Stimulated activated CD8-positive, alpha-beta memory T cell treated with anti-CD3 and anti-CD28 coated beads, Interleukin-4, amount 100 ng/mL, for 4 hours (primary cell): Measurements from ENCODE around the gene MXRA7.
"Not testable (repeated sequence)": the region's sequence is repeated elsewhere in the genome, so short reads cannot be mapped to it uniquely, and the experiment has no call there.

Source experiments
- DNase-seq, 2 donors: peaks; one replicate each; pipeline ENCODE4 v3.0.0-alpha.2; 2020; ENCODE audit warnings: low read depth in 2 of 2, low spot score in 1 of 2

The MXRA7 gene

DNA sequence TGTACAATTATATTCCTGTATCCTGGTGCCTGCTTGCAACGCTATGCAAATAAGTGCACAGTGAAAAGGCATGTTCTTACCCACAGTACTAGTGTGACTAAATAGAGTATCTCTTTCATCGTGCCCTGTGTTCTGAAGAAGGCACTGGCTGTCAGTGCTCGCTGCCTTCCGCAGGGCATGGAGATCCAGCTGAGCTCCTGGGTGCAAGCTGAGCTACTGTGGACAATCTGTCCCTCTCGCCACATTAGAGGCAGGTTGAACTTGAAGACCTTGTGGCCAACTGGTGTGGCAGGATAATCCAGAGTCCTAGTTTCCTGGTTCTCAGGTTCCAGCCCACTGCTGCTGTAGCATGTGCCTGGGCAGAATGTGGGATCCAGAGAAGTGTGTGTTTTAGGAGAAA lies 65.3 kb downstream of the MXRA7 start:
- no peak for DNase-seq

DNA sequence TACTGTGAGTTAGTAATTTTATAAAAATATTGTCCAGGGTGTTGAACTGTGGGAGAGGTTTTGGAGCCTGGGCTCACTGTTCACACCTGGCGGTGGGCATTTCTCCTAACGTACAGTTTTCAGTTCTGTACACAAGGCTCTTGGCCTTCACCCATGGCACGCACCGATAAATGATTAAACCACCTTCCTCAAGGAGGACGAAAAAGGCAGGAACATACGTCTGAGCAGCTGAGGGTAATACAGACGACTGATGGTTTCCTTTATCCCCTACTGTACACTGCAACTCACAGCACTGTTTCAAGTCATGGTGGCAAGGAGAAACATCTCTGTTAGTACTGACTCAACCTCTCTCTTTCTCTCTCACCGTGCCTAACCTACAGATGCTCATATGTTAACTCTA lies 65.8 kb downstream of the MXRA7 start:
- DNase-seq, result no peak

DNA sequence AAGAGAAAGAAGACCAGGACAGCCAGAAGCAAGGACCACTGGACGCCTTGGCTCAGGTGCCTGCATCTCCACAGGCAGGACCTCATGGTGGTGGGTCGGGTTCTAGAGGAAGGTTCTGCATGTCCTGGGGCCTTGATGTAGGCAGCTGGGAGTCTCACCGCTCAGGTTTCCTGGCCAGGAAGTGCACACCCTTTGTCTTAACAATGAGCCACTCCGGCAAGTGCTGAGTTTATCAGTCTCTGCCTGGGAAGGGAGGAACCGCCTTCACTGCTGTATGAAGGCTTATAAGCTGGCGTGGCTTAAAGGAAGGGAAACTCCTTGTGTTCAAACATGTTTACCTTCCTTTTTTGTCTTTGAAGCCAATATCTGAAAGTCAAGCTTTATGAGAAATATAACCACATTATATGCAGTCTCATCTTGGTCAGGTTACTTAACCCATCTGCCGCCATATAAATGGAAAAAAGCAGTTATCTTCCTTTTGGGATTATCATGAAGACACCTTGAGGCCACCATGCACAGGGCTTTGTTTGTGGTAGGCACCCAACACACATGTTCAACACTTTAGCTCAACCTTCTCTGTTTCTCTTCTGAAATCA lies 67.1 kb downstream of the MXRA7 start, which contains the start of gene ST6GALNAC1:
TSS of gene ST6GALNAC1 (minus strand) at position 205 of the 596 bp plus-strand sequence. CDS start at position 86, 119 bp downstream.
- DNase-seq, result no peak

DNA sequence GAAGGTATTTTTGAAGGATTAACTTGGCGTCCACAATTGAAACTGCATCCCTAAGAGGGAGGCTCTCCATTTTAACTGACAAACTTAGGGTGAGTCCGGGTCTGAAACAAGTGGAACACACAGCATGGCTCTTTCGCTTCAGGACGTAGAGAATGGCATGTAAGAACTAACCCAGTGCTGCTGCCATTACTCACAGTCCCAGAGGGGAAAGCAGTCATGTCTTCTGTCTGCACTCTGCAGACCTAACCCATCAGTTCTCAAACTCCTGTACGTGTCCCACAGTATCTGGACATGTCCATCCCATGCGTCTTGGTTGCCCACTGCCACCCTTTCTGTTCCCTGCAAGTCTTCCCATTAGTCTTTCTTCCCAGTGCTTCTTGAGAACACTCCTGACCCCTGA lies 67.8 kb downstream of the MXRA7 start:
- no peak for DNase-seq

DNA sequence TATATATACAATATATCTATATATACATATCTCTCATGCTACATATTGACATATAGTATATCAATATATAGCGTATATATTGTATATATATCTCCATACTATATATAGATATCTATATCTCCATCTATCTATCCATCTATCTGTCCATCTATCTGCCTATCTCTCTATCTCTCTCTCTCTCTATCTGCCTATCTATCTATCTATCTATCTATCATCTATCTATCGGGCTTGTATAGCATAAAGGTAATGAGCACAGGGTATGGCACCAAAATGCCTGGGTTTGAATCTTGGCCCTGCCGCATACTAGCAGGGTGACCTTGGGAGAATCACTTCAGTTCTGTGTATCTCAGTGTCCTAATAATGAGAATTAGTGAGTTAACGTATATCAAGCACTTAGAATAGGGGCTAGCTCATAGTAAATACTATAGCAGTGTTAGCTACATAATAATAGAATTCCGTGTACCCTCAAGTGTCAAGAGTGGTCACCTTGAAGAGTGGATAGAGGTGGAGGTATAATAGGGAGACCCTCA lies 68.7 kb downstream of the MXRA7 start:
- DNase-seq, result no peak

DNA sequence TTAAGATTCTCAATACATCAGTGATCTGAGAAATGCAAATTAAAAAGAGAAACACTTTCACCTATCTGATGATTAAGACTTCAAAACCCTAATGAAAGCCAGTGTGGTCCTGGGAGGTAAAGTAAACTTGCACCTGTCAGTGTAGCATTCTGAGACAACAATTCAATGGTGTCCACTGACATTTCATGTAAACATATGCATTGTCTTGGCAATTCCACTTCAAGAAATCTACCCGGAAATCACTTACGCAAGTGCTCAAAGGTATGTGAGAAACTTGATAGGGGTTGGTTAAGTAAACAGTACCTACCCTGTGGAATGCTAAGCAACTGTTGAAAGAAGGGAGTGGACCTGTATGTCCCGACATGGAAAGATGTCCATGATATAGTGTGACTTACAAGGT lies 69.3 kb downstream of the MXRA7 start:
- DNase-seq, result no peak

DNA sequence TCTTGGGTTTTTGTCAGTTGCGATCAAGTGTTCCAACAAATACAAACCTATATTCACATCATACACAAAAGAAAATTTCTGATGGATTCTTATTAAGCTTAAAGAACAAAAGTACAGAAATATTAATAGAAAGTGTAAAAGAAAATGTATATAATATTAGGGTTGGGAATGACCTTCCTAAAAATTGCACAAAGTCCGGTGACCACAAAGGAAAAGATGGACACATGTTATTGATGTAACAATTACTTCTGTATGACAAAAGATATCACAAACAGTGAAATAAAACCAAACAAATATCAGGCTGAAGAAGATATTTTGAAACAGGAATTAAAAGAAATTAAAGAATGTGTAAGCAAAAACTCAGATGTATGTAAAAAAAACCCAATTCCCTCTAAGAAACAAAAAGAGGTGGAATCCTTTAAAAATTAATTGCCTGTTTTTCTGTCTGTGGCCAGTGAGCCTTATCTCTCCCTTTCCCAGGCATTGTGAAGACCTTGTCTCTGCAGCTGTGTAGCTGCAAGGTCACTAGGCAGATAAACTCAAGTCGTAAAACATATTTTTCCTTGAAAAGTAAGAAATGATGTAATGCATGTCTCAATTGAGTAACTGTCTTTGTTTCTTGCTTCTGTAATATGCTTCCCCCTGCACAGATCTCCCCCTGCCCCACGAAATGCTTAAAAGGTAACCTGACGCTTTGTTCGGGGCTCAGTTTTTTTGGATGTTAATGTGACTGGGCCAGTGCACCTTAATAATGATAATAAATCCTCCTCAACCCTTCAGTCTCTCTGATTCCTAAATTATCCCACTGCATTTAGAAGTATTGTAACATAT lies 70.0 kb downstream of the MXRA7 start:
- no peak for DNase-seq

DNA sequence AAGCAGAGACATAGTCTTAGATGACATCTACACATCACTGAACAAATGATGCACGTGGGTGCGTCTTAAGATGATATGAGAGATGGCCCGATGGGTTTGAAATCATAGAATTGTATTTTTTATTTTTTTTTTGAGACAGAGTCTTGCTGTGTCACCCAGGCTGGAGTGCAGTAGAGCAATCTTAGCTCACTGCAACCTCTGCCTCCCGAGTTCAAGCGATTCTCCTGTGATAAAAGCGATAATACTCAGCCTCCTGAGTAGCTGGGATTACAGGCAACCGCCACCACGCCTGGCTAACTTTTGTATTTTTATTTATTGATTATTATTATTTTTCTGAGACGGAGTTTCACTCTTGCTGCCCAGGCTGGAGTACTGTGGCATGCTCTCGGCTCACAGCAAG lies 72.5 kb downstream of the MXRA7 start:
- DNase-seq, result no peak

DNA sequence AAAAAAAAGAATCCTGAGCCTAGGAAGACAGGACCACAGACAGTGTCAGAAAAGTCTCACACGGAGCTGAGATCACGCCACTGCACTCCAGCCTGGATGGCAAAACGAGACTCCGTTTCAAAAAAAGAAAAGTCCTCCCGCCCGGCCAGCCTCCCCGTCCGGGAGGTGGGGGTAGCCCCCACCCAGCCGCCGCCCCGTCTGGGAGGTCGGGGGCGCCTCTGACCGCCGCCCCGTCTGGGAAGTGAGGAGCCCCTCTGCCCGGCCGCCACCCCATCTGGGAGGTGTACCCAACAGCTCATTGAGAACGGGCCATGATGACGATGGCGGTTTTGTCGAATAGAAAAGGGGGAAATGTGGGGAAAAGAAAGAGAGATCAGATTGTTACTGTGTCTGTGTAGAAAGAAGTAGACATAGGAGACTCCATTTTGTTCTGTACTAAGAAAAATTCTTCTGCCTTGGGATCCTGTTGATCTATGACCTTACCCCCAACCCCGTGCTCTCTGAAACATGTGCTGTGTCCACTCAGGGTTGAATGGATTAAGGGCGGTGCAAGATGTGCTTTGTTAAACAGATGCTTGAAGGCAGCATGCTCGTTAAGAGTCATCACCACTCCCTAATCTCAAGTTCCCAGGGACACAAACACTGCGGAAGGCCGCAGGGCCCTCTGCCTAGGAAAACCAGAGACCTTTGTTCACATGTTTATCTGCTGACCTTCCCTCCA lies 74.1 kb downstream of the MXRA7 start:
- not testable (repeated sequence) for DNase-seq

DNA sequence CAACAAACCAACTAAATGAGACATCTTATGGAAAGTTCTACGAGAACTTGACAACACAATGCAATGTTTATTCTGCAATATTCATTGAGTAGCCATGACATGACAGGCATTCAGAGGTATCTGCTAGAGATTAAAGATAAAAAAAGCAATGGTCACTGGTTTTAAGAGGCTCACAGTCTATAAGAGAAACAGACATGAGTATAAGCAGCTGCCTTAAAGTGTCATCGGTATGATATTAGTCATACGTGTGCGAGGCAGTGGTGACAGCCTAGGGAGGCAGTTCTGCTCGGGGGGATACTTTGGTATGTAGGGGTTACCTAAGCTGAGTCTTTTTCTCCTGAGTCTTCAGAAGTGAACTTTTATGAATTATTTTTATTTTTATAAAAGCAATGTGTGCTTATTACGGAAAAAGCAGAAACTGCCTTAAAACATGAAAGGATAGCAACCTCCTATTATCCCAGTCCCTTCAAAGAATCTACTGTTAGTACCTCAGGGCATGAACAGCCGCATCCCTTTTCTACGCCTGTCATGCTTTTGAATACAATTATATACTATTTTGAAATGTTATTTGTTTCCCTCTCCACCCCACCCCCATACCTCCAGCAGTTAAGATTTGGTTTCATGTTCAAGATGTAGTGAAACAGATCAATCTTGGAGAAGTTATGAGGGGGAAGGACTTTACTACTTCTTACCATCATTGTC lies 75.0 kb downstream of the MXRA7 start:
- DNase-seq, result no peak

DNA sequence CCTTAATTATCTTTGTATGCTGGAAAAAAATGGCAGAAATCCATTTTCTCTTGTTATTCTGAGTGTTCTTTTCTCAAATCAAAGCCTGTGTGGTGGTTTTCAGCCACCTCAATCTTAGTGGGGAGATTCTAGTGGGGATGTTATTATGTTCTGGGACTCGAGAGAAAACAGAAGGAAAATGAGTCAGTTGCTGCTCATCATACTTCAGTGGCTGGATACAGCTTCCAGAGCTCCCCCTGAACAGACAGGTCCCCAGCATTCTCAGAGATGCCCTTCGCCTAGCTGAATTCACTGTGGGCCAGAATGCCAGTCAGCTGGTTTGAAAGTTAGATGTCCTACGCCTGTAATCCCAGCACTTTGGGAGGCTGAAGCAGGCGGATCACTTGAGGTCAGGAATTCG lies 75.7 kb downstream of the MXRA7 start:
- DNase-seq, result no peak

DNA sequence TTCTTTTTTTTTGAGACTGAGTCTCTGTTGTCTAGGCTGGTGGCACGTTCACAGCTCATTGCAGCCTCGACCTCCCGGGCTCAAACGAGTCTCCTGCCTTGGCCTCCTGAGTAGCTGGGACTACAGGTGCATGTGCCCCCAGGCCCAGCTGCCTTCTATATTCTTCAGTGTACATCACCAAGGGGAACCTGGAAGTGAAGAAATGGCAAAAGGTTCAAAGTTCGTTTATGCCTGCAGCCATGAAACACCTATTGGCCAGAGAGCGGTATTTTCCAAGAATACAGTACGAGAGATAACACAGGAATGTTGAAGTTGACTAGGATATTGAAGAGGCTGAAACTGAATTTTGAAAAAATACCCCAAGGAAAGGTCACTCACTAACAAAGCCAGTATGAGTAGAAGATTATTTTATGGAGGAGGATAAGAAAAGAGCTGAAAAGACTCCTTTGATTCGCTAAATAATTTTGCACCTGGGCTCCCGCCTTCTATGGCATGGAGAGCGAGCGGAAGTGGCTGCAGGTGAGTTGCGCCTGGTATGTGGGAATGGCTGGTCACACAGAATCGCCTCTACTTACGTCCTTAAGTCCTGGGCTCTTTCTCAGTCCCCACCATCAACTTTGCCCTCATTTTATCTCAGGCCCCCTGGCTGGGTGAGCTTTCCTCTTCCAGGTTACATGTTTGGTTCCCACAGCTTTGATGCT lies 77.0 kb downstream of the MXRA7 start:
- no peak for DNase-seq

DNA sequence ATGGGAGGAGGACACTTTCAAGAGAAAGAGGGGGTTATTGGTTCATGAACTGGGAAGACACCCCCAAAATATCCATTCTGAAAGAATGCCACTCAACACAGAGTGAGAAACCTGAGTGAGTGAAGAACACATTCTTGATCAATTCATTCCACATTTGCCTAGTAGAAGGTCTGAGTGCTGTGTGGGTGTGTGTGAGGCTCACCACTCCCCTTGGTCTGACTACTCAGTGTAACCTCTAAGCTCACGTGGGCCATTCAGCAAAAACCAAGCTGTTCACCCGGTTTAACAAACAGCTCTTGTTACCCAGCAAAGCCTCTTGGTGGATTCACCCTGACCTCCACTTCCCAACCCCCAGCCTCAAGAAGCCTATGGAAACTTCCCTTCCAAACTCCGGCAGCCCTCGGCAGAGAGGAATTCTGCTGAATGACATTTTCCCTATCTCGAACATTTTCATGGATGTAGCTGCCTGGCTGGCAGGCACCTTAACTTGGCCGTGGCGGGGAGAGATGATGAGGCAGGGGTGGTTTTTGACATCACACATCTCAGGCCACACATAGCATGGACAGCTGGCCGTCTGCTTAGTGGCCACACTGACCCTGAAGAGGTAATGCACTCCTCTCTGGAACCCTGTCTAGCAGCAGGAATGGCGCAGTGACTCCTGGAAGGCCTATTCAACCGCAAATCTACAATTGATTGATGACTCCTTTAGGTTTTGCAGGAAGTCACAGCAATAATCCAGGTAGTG lies 78.8 kb downstream of the MXRA7 start:
- DNase-seq, result no peak

DNA sequence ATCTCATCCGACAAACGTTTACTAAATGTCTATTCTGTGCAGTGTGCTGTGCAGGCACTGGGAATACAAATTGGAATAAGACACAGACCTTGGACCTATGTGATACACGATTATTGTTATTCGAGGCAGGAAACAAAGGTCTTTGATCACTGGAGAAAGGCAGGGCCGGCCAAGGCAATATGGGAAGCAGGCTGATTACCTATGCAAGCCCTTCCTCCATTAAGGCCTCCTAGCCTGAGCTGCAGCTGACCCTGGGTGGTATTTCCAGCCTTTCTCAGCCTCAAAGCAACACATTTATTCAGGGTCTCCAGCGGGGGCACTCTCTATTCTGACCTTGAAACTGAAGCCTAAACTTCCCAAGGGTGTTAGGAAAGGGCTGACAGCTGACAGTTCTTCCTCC lies 80.6 kb downstream of the MXRA7 start:
- no peak for DNase-seq
